ENCODE results near the gene KRT76. TPM values are rescaled to one million over a fixed set of nuclear protein-coding genes. Genes with fewer than 3 reads are reported as not detected.

KRT76 gene
- total RNA-seq, 4 donors from 2014 or later = 0.15 TPM; not detected in 3

DNA sequence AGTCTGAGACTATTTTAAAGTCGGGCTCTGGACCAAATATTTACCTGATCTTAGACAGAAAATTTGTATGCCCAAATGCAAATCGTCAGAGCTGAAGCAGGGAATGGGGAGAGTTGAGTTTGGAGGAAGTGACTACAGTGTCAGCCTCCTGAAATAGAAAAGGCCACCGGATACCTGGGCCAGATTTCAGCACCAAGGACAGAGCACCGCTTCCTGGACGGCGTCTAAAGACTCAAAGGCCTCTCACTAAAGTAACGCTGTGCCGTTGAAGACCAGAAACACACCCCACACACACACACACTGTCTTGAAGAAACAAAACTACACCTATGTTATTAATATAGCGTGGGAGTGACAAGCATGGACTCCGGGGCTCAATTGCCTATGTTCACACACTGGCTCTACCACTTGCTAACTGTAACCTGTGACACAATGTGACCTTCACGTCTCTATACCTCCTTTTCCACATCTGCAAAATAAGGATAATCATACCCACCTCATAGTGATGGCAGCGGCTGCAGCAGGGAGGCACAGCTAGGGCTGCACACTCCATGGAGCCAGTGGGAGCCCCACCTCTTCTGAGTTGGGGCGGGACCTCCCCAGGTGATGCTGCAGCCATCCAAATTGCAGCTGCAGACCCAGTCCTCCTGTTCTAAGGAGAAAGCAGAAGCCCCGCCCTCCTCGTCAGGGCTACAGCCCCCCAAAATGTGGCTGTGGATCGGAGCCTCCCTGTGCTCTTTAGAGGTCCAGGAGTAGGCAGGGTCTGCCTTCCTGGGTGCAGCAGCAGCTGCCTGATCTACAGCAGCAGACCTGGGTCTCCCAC, 35.6 kb downstream of the KRT76 start:
- Histone ChIP-seq H3K27ac (no peak overlapping the region), H3K27me3 (peaks cover 53% of the 10 kb centered on the region), H3K4me3 (no peak overlapping the region), H3K4me1 (no peaks in the 10 kb centered on the region), H3K36me3 (no peaks in the 10 kb centered on the region), H3K9me3 (no peaks in the 10 kb centered on the region)
- 5 to 15% methylated on average over 4 to 11 of the region's 16 CpGs for WGBS, 2 donors (ENCODE audit: low coverage in 1 of 2)
- ATAC-seq = no peak
- no peak for TF ChIP-seq EP300 (IDR thresholded peaks at IDR 0.05)
- TF ChIP-seq POLR2AphosphoS5 (IDR thresholded peaks at IDR 0.05) = no peak
- TF ChIP-seq POLR2A (IDR thresholded peaks at IDR 0.05) = no peak
- TF ChIP-seq, protein P1, sequence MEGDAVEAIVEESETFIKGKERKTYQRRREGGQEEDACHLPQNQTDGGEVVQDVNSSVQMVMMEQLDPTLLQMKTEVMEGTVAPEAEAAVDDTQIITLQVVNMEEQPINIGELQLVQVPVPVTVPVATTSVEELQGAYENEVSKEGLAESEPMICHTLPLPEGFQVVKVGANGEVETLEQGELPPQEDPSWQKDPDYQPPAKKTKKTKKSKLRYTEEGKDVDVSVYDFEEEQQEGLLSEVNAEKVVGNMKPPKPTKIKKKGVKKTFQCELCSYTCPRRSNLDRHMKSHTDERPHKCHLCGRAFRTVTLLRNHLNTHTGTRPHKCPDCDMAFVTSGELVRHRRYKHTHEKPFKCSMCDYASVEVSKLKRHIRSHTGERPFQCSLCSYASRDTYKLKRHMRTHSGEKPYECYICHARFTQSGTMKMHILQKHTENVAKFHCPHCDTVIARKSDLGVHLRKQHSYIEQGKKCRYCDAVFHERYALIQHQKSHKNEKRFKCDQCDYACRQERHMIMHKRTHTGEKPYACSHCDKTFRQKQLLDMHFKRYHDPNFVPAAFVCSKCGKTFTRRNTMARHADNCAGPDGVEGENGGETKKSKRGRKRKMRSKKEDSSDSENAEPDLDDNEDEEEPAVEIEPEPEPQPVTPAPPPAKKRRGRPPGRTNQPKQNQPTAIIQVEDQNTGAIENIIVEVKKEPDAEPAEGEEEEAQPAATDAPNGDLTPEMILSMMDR (IDR thresholded peaks at IDR 0.05) = no peak

DNA sequence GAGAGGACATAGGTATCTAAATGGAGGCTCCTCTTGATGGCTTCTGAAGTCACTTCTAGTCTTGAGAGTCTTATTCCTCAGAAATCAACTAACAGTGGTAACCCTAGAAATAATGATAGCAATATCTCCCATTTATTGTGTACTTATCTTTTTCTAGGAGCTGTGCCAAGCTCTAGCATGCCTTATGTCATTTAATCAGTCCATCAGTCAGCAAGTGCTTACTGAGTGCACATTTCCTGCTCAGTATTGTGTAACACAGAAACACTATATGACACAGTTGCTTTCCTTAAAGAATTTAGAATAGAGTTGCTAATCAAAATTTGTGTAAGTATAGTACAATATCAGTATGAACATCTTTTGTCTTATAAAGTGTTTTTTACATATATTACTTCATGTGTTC, 36.6 kb downstream of the KRT76 start:
- no peak for ATAC-seq
- no peaks in the 10 kb centered on the region for H3K36me3 ChIP-seq
- peaks cover 53% of the 10 kb centered on the region for H3K27me3 ChIP-seq
- no peaks in the 10 kb centered on the region for H3K4me1 ChIP-seq
- H3K27ac ChIP-seq = no peak overlapping the region
- TF ChIP-seq, protein P1 (IDR thresholded peaks at IDR 0.05) = no peak
- TF ChIP-seq EP300 (IDR thresholded peaks at IDR 0.05) (no peak), POLR2A (IDR thresholded peaks at IDR 0.05) (no peak), POLR2AphosphoS5 (IDR thresholded peaks at IDR 0.05) (no peak)
- no peak overlapping the region for H3K4me3 ChIP-seq
- H3K9me3 ChIP-seq = no peaks in the 10 kb centered on the region

GRCh38 chr12:52739963-52740362, 37.2 kb downstream of the KRT76 start:
- Histone ChIP-seq H3K4me3 (no peak overlapping the region), H3K4me1 (no peaks in the 10 kb centered on the region), H3K27me3 (peaks cover 55% of the 10 kb centered on the region), H3K27ac (no peak overlapping the region), H3K9me3 (no peaks in the 10 kb centered on the region), H3K36me3 (no peaks in the 10 kb centered on the region)
- TF ChIP-seq EP300 (IDR thresholded peaks at IDR 0.05) (no peak), POLR2A (IDR thresholded peaks at IDR 0.05) (no peak)
- no peak for ATAC-seq

GRCh38 chr12:52735816-52736632, 41.1 kb downstream of the KRT76 start:
- Histone ChIP-seq H3K27me3 (peaks cover 66% of the 10 kb centered on the region), H3K36me3 (no peaks in the 10 kb centered on the region), H3K27ac (no peak overlapping the region), H3K4me3 (no peak overlapping the region), H3K4me1 (no peaks in the 10 kb centered on the region), H3K9me3 (no peaks in the 10 kb centered on the region)
- no peak for TF ChIP-seq EP300 (IDR thresholded peaks at IDR 0.05)
- no peak for TF ChIP-seq POLR2A (IDR thresholded peaks at IDR 0.05)
- TF ChIP-seq, protein P1 (IDR thresholded peaks at IDR 0.05) = no peak
- 71% methylated on average over 1 of the region's 5 CpGs; no CpG with 5 or more reads in 1 of the 2 donors for WGBS, 2 donors (ENCODE audit: low coverage in 1 of 2)
- no peak for ATAC-seq

DNA sequence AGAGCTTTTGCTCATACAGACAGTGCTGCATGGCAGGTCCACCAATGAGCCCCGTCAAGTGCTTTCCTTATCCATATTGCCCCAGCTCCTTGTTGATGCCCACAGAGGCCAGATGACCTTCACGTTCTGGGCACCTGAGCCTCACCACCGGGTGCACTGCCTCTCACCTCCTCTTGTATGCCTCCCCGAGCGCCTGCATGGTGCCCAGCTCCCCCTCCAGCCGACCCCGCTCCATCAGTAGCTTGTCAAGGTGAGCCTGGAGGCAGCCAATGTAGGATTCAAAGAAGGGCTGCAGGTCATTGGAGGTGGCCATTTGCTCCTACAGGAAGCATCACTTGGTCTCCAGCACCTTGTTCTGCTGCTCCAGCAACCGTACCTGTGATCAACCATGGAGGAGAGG, 42.0 kb downstream of the KRT76 start:
- WGBS, 2 donors (ENCODE audit: low coverage in 1 of 2) = 79 to 83% methylated on average over 1 to 4 of the region's 8 CpGs
- TF ChIP-seq POLR2A (IDR thresholded peaks at IDR 0.05) = no peak
- no peak for TF ChIP-seq EP300 (IDR thresholded peaks at IDR 0.05)
- no peak for TF ChIP-seq POLR2AphosphoS5 (IDR thresholded peaks at IDR 0.05)
- TF ChIP-seq, protein P1 (IDR thresholded peaks at IDR 0.05) = no peak
- Histone ChIP-seq H3K27ac (no peak overlapping the region), H3K36me3 (no peaks in the 10 kb centered on the region), H3K4me3 (no peak overlapping the region), H3K27me3 (peaks cover 66% of the 10 kb centered on the region), H3K9me3 (no peaks in the 10 kb centered on the region), H3K4me1 (no peaks in the 10 kb centered on the region)
- ATAC-seq = no peak

All from gastroesophageal sphincter (tissue), 4 donors.